ENCODE data around the gene BRD2.

BRD2 gene

GRCh38 chr6:32950010-32950409, 18.4 kb upstream of the BRD2 start:
- DNase-seq: no peak

- no peak for DNase-seq
Observed at GRCh38 chr6:32950449-32950848, 17.9 kb upstream of the BRD2 start.

GRCh38 chr6:32952817-32953739, 15.3 kb upstream of the BRD2 start, which contains the start of gene HLA-DMA:
Gene HLA-DMA (minus strand): TSS chr6:32953097. CDS start chr6:32953036, 61 bp downstream.
- DNase-seq: peak; percentile 96

- DNase-seq: peak; percentile 64
Observed at GRCh38 chr6:32953775-32954174, 14.6 kb upstream of the BRD2 start.

GRCh38 chr6:32954267-32954666, 14.1 kb upstream of the BRD2 start:
- no peak for DNase-seq

- peak; percentile 49 for DNase-seq
Observed at GRCh38 chr6:32954986-32955802, 13.2 kb upstream of the BRD2 start.

GRCh38 chr6:32956176-32956575, 12.2 kb upstream of the BRD2 start:
- DNase-seq: no peak

GRCh38 chr6:32960563-32960962, 7.8 kb upstream of the BRD2 start:
- DNase-seq: no peak

- no peak for DNase-seq
Observed at GRCh38 chr6:32962213-32962826, 6.1 kb upstream of the BRD2 start.

- no peak for DNase-seq
Observed at GRCh38 chr6:32963866-32964265, 4.5 kb upstream of the BRD2 start.

- no peak for DNase-seq
Observed at GRCh38 chr6:32964776-32965175, 3.6 kb upstream of the BRD2 start.

- DNase-seq: peak; percentile 84
Observed at GRCh38 chr6:32967151-32968091, 973 bp upstream of the BRD2 start.

- DNase-seq: peak; percentile 93
Observed at GRCh38 chr6:32968867-32969684, 682 bp downstream of the BRD2 start.

- peak; percentile 95 for DNase-seq
Observed at GRCh38 chr6:32969685-32970412, 1.5 kb downstream of the BRD2 start.

- DNase-seq: peak; percentile 93
Observed at GRCh38 chr6:32970413-32971241, 2.2 kb downstream of the BRD2 start.

GRCh38 chr6:32971242-32971580, 2.8 kb downstream of the BRD2 start:
- DNase-seq: no peak

- peak; percentile 99 for DNase-seq
Observed at GRCh38 chr6:32971581-32972352, 3.4 kb downstream of the BRD2 start.

- DNase-seq: peak; percentile 57
Observed at GRCh38 chr6:32972353-32973143, 4.2 kb downstream of the BRD2 start.
